Body of pancreas (tissue), 4 donors: ENCODE data around the gene FERMT3.

Experiments used
- CTCF ChIP-seq, 7 experiments: fragments of 450-650 bp in 4 of 7; fragments of 200-600 bp in 3 of 7; sonication (generic) in 3 of 7; IDR thresholded peaks; one replicate each; pipeline ENCODE4 v1.5.1; 2016 to 2019; ENCODE audit warnings: antibody characterized with exemption in 7 of 7
- POLR2A ChIP-seq, 3 donors: fragments of 450-650 bp; IDR thresholded peaks; one replicate each; pipeline ENCODE4 v1.6.1; 2016; ENCODE audit warnings: antibody characterized with exemption in 3 of 3, mild to moderate bottlenecking in 2 of 3

- TF ChIP-seq CTCF (IDR thresholded peaks at IDR 0.05) (no peak), POLR2A (IDR thresholded peaks at IDR 0.05) (no peak)
These were observed 3.5 kb upstream of the FERMT3 start for GRCh38 chr11:64202992-64203391.
